GM12872 (cell line): ENCODE results near the gene FOSL2.

Source experiments
- CTCF ChIP-seq: IDR thresholded peaks from 3 replicates; pipeline ENCODE4 v1.5.1; 2011; ENCODE audit warnings: low read depth, mild to moderate bottlenecking, low read length, moderate library complexity; ENCODE audit not compliant: insufficient read depth

The FOSL2 gene

GRCh38 chr2:28347596-28347995 is 45.1 kb upstream of the FOSL2 start:
- no peak for TF ChIP-seq CTCF

- TF ChIP-seq CTCF: no peak
These were observed 44.5 kb upstream of the FOSL2 start for GRCh38 chr2:28348149-28348567.

- TF ChIP-seq CTCF: no peak
These were observed 43.7 kb upstream of the FOSL2 start for GRCh38 chr2:28348921-28349320.

- no peak for TF ChIP-seq CTCF
These were observed 43.0 kb upstream of the FOSL2 start for GRCh38 chr2:28349546-28350165.

GRCh38 chr2:28350196-28350595 is 42.5 kb upstream of the FOSL2 start:
- no peak for TF ChIP-seq CTCF

- no peak for TF ChIP-seq CTCF
These were observed 41.8 kb upstream of the FOSL2 start for GRCh38 chr2:28350791-28351285.

GRCh38 chr2:28351621-28352020 is 41.0 kb upstream of the FOSL2 start:
- TF ChIP-seq CTCF: no peak
